SJSA1 (cell line): ENCODE measurements around the gene NELFA. TPM values are rescaled to one million over a fixed set of nuclear protein-coding genes. Genes with fewer than 3 reads are reported as not detected.

ENCODE experiments used
- DNase-seq, 2 experiments: peaks; one replicate each; pipeline ENCODE4 v3.0.0-alpha.2; 2015 to 2020; ENCODE audit warnings: low spot score in 2 of 2, low read depth in 1 of 2
- H3K27ac ChIP-seq: fragments of 250-450 bp; sonication (Bioruptor Pico); 2 replicates; pipeline ENCODE4 v1.5.1; 2020; ENCODE audit warnings: mild to moderate bottlenecking, moderate library complexity
- H3K27me3 ChIP-seq: fragments of 250-450 bp; sonication (Bioruptor Pico); replicated peaks from 2 replicates; pipeline ENCODE4 v1.5.1; 2020; ENCODE audit warnings: mild to moderate bottlenecking, moderate library complexity
- H3K36me3 ChIP-seq: fragments of 250-450 bp; sonication (Bioruptor Pico); 2 replicates; pipeline ENCODE4 v1.5.1; 2020; ENCODE audit warnings: mild to moderate bottlenecking
- H3K4me1 ChIP-seq: fragments of 250-450 bp; sonication (Bioruptor Pico); replicated peaks from 2 replicates; pipeline ENCODE4 v1.6.1; 2021; ENCODE audit warnings: mild to moderate bottlenecking
- H3K4me3 ChIP-seq: fragments of 250-450 bp; sonication (Bioruptor Pico); 2 replicates; pipeline ENCODE4 v1.5.1; 2020; ENCODE audit warnings: mild to moderate bottlenecking
- H3K9me3 ChIP-seq: fragments of 250-450 bp; sonication (Bioruptor Pico); replicated peaks from 2 replicates; pipeline ENCODE4 v1.5.1; 2020; ENCODE audit warnings: mild to moderate bottlenecking
- total RNA-seq: library from RNA; depleted of rRNA; stranded (reverse); fragments of >200 nt; shearing (Covaris generic); gene quantifications from 2 replicates; pipeline ENCODE4 v1.2.3, GENCODE V29; 2014; rRNA removed

NELFA gene
- total RNA-seq, result 7.5 and 9.2 TPM in 2 replicates

- Histone ChIP-seq H3K9me3 (no peaks in the 10 kb centered on the region), H3K27me3 (no peaks in the 10 kb centered on the region), H3K36me3 (no peaks in the 10 kb centered on the region), H3K4me1 (no peaks in the 10 kb centered on the region), H3K27ac (peak within 1 kb of the TSS; percentile 88), H3K4me3 (peak within 1 kb of the TSS; percentile 65)
- peak; percentile 80 to 93 for DNase-seq
These were observed at the start of gene NELFA for GRCh38 chr4:2008921-2009650. Gene NELFA, minus strand, starts transcription at chr4:2008974. Its CDS starts 15 bp downstream, at chr4:2008959.

GRCh38 chr4:2057382-2058065 is 48.8 kb upstream of the NELFA start:
- Histone ChIP-seq H3K27ac (no peak overlapping the region), H3K4me3 (no peak overlapping the region), H3K9me3 (no peaks in the 10 kb centered on the region), H3K36me3 (no peaks in the 10 kb centered on the region), H3K27me3 (peaks cover 9% of the 10 kb centered on the region; the same call in 1 of the 2 replicates), H3K4me1 (no peaks in the 10 kb centered on the region)
- no peak for DNase-seq

- Histone ChIP-seq H3K4me1 (no peaks in the 10 kb centered on the region), H3K9me3 (no peaks in the 10 kb centered on the region), H3K27me3 (peaks cover 9% of the 10 kb centered on the region; the same call in 1 of the 2 replicates), H3K36me3 (no peaks in the 10 kb centered on the region), H3K4me3 (no peak overlapping the region), H3K27ac (no peak overlapping the region)
- no peak for DNase-seq
These were observed 45.4 kb upstream of the NELFA start for GRCh38 chr4:2054217-2054616.

- DNase-seq, result no peak
- no peaks in the 10 kb centered on the region; the same call in 1 of the 2 replicates for H3K27me3 ChIP-seq
- H3K36me3 ChIP-seq, result no peaks in the 10 kb centered on the region
- H3K4me3 ChIP-seq, result no peak overlapping the region
- H3K9me3 ChIP-seq, result no peaks in the 10 kb centered on the region
- H3K27ac ChIP-seq, result no peak overlapping the region
- no peaks in the 10 kb centered on the region for H3K4me1 ChIP-seq
These were observed 42.3 kb upstream of the NELFA start for GRCh38 chr4:2051086-2051485.

- H3K27ac ChIP-seq, result no peak overlapping the region
- no peak overlapping the region for H3K4me3 ChIP-seq
- no peaks in the 10 kb centered on the region; the same call in 1 of the 2 replicates for H3K27me3 ChIP-seq
- H3K4me1 ChIP-seq, result no peaks in the 10 kb centered on the region
- no peaks in the 10 kb centered on the region for H3K9me3 ChIP-seq
- H3K36me3 ChIP-seq, result no peaks in the 10 kb centered on the region
- DNase-seq, result no peak
These were observed 41.0 kb upstream of the NELFA start for GRCh38 chr4:2049811-2050210.

- no peaks in the 10 kb centered on the region for H3K4me1 ChIP-seq
- H3K27ac ChIP-seq, result no peak overlapping the region
- H3K27me3 ChIP-seq, result no peaks in the 10 kb centered on the region; the same call in 1 of the 2 replicates
- no peak for DNase-seq
- no peaks in the 10 kb centered on the region for H3K9me3 ChIP-seq
- H3K4me3 ChIP-seq, result no peak overlapping the region
- H3K36me3 ChIP-seq, result no peaks in the 10 kb centered on the region
These were observed 40.6 kb upstream of the NELFA start for GRCh38 chr4:2049381-2049780.

GRCh38 chr4:2048831-2049230 is 40.1 kb upstream of the NELFA start:
- no peaks in the 10 kb centered on the region for H3K27me3 ChIP-seq
- no peak for DNase-seq
- H3K27ac ChIP-seq, result no peak overlapping the region
- no peaks in the 10 kb centered on the region for H3K9me3 ChIP-seq
- no peaks in the 10 kb centered on the region for H3K4me1 ChIP-seq
- no peak overlapping the region for H3K4me3 ChIP-seq
- H3K36me3 ChIP-seq, result no peaks in the 10 kb centered on the region

GRCh38 chr4:2047781-2048581 is 39.2 kb upstream of the NELFA start:
- DNase-seq, result no peak
- Histone ChIP-seq H3K27me3 (no peaks in the 10 kb centered on the region), H3K36me3 (no peaks in the 10 kb centered on the region), H3K4me3 (no peak overlapping the region), H3K4me1 (no peaks in the 10 kb centered on the region), H3K9me3 (no peaks in the 10 kb centered on the region), H3K27ac (no peak overlapping the region)

- Histone ChIP-seq H3K9me3 (no peaks in the 10 kb centered on the region), H3K27me3 (no peaks in the 10 kb centered on the region), H3K27ac (no peak overlapping the region), H3K36me3 (no peaks in the 10 kb centered on the region), H3K4me3 (no peak overlapping the region), H3K4me1 (no peaks in the 10 kb centered on the region)
- DNase-seq, result no peak
These were observed 38.4 kb upstream of the NELFA start for GRCh38 chr4:2047031-2047660.

GRCh38 chr4:2046031-2046961 is 37.5 kb upstream of the NELFA start:
- no peaks in the 10 kb centered on the region for H3K36me3 ChIP-seq
- DNase-seq, result no peak
- no peaks in the 10 kb centered on the region for H3K9me3 ChIP-seq
- no peak overlapping the region for H3K4me3 ChIP-seq
- H3K27ac ChIP-seq, result no peak overlapping the region
- H3K4me1 ChIP-seq, result peaks cover 5% of the 10 kb centered on the region
- H3K27me3 ChIP-seq, result peaks cover 5% of the 10 kb centered on the region

- H3K9me3 ChIP-seq, result no peaks in the 10 kb centered on the region
- no peak for DNase-seq
These were observed 36.8 kb upstream of the NELFA start for GRCh38 chr4:2045518-2045951.

GRCh38 chr4:2044542-2045517 is 36.1 kb upstream of the NELFA start:
- Histone ChIP-seq H3K36me3 (no peaks in the 10 kb centered on the region), H3K27ac (no peak overlapping the region), H3K27me3 (peaks cover 15% of the 10 kb centered on the region), H3K4me3 (no peak overlapping the region), H3K9me3 (no peaks in the 10 kb centered on the region), H3K4me1 (peaks cover 6% of the 10 kb centered on the region)
- DNase-seq, result no peak

More at GRCh38 chr4:2045518-2045951, 36.8 kb upstream of the NELFA start:
- Histone ChIP-seq H3K27me3 (peaks cover 10% of the 10 kb centered on the region), H3K36me3 (no peaks in the 10 kb centered on the region), H3K4me3 (no peak overlapping the region), H3K27ac (no peak overlapping the region), H3K4me1 (peaks cover 6% of the 10 kb centered on the region)
